Left ventricle myocardium inferior (tissue), 1 donor: ENCODE data around the gene DDX56. TPM values are rescaled to one million over a fixed set of nuclear protein-coding genes. Genes with fewer than 3 reads are reported as not detected.
"Not testable (repeated sequence)": the region's sequence is repeated elsewhere in the genome, so short reads cannot be mapped to it uniquely, and the experiment has no call there.

Experiments
- DNase-seq: peaks from one replicate; pipeline ENCODE4 v3.0.0-alpha.2; 2020
- H3K27ac ChIP-seq: fragments of 200-600 bp; replicated peaks from 2 replicates; pipeline ENCODE4 v1.8.0; 2021
- H3K27me3 ChIP-seq: fragments of 200-600 bp; 2 replicates; pipeline ENCODE4 v1.8.0; 2021; ENCODE audit warnings: low read depth
- H3K36me3 ChIP-seq: fragments of 200-600 bp; 2 replicates; pipeline ENCODE4 v1.8.0; 2021
- H3K4me1 ChIP-seq: fragments of 200-600 bp; 2 replicates; pipeline ENCODE4 v1.8.0; 2021
- H3K4me3 ChIP-seq: fragments of 200-600 bp; 2 replicates; pipeline ENCODE4 v1.8.0; 2021; ENCODE audit warnings: mild to moderate bottlenecking, moderate library complexity
- H3K9me3 ChIP-seq: fragments of 200-600 bp; replicated peaks from 2 replicates; pipeline ENCODE4 v1.8.0; 2021
- CTCF ChIP-seq: fragments of 200-600 bp; IDR thresholded peaks from 2 replicates; pipeline ENCODE4 v1.8.0; 2021; ENCODE audit warnings: antibody characterized with exemption, mild to moderate bottlenecking, borderline replicate concordance
- intact Hi-C: fragments of 100-400 bp; cut with micrococcal nuclease; formaldehyde crosslinking; loops from one replicate; pipeline ENCODE4 v1.11.0; 2022
- total RNA-seq: library from RNA; stranded (reverse); fragmentation: NEBNext Ultra II Directional; extraction: Animal tissue kit (Norgen Biotek cat#: 25700); gene quantifications from one replicate; pipeline ENCODE4 v1.2.1, GENCODE V29; 2021
- donor health status: DM: no; HTN: yes; CAD: no; lungs with severe emphysema.

The DDX56 gene
- total RNA-seq, 1 donor from 2014 or later = 27.1 TPM

- Histone ChIP-seq H3K9me3 (no peaks in the 10 kb centered on the region), H3K4me3 (no peak overlapping the region), H3K4me1 (peaks cover 21% of the 10 kb centered on the region), H3K27ac (no peak overlapping the region), H3K27me3 (no peaks in the 10 kb centered on the region), H3K36me3 (peaks cover 33% of the 10 kb centered on the region)
- TF ChIP-seq CTCF = no peak
- intact Hi-C loops = no loop called here
- DNase-seq = no peak
Observed at GRCh38 chr7:44561962-44562621, 11.6 kb downstream of the DDX56 start.

GRCh38 chr7:44561481-44561880 lies 12.2 kb downstream of the DDX56 start:
- no peak for TF ChIP-seq CTCF
- peaks cover 27% of the 10 kb centered on the region for H3K36me3 ChIP-seq
- intact Hi-C loops = no loop called here

GRCh38 chr7:44559485-44559884 lies 14.2 kb downstream of the DDX56 start:
- no peak for DNase-seq
- Histone ChIP-seq H3K27me3 (no peaks in the 10 kb centered on the region), H3K36me3 (peaks cover 7% of the 10 kb centered on the region), H3K4me1 (peaks cover under 1% of the 10 kb centered on the region), H3K4me3 (no peak overlapping the region), H3K9me3 (no peaks in the 10 kb centered on the region), H3K27ac (no peak overlapping the region)
- no peak for TF ChIP-seq CTCF
- intact Hi-C loops = no loop called here

More at GRCh38 chr7:44561481-44561880, 12.2 kb downstream of the DDX56 start:
- H3K27ac ChIP-seq = no peak overlapping the region
- no peak for DNase-seq
- peaks cover 21% of the 10 kb centered on the region for H3K4me1 ChIP-seq
- no peaks in the 10 kb centered on the region for H3K9me3 ChIP-seq
- H3K4me3 ChIP-seq = no peak overlapping the region
- H3K27me3 ChIP-seq = no peaks in the 10 kb centered on the region

- H3K4me1 ChIP-seq = no peaks in the 10 kb centered on the region
- no peak overlapping the region for H3K27ac ChIP-seq
- intact Hi-C loops = no loop called here
- no peak for DNase-seq
- no peaks in the 10 kb centered on the region for H3K36me3 ChIP-seq
- no peak overlapping the region for H3K4me3 ChIP-seq
- TF ChIP-seq CTCF = no peak
- no peaks in the 10 kb centered on the region for H3K27me3 ChIP-seq
- no peaks in the 10 kb centered on the region for H3K9me3 ChIP-seq
Observed at GRCh38 chr7:44557485-44557884, 16.2 kb downstream of the DDX56 start.

GRCh38 chr7:44555350-44555749 lies 18.4 kb downstream of the DDX56 start:
- Histone ChIP-seq H3K27me3 (no peaks in the 10 kb centered on the region), H3K9me3 (no peaks in the 10 kb centered on the region), H3K4me3 (no peak overlapping the region), H3K4me1 (no peaks in the 10 kb centered on the region), H3K36me3 (no peaks in the 10 kb centered on the region), H3K27ac (no peak overlapping the region)
- DNase-seq = no peak
- intact Hi-C loops = no loop called here
- no peak for TF ChIP-seq CTCF

GRCh38 chr7:44552473-44553005 lies 21.2 kb downstream of the DDX56 start:
- H3K36me3 ChIP-seq, intact Hi-C loops, H3K27me3 ChIP-seq, DNase-seq, H3K4me3 ChIP-seq, H3K9me3 ChIP-seq, H3K4me1 ChIP-seq, H3K27ac ChIP-seq: not testable (repeated sequence)
